Activated T-helper 2 cell treated with anti-CD3 and anti-CD28 coated beads, Interferon-gamma antibody, Interleukin-2, Interleukin-4, amounts not matched to agents 10 μg/mL and 5 μg/mL and 100 μg/mL, durations not matched to agents 14 hours and 24 hours and 36 hours (primary cell): Measurements from ENCODE around the gene KLF3. TPM values are rescaled to one million over a fixed set of nuclear protein-coding genes. Genes with fewer than 3 reads are reported as not detected.

ENCODE experiments used
- DNase-seq: peaks from one replicate; pipeline ENCODE4 v3.0.0; 2021; ENCODE audit warnings: low spot score
- H3K27ac Mint-ChIP-seq: one replicate; pipeline ENCODE4 v1.8.0; 2021; ENCODE audit warnings: mixed read lengths
- H3K27me3 Mint-ChIP-seq: one replicate; pipeline ENCODE4 v1.8.0; 2021; ENCODE audit warnings: low read depth, mixed read lengths
- H3K36me3 Mint-ChIP-seq: one replicate; pipeline ENCODE4 v1.8.0; 2021; ENCODE audit warnings: low read depth, mixed read lengths
- H3K4me1 Mint-ChIP-seq: one replicate; pipeline ENCODE4 v1.8.0; 2021; ENCODE audit warnings: low read depth, mixed read lengths
- H3K4me3 Mint-ChIP-seq: one replicate; pipeline ENCODE4 v1.8.0; 2021; ENCODE audit warnings: low read depth, mild to moderate bottlenecking, moderate library complexity, mixed read lengths
- H3K9me3 Mint-ChIP-seq: one replicate; pipeline ENCODE4 v1.8.0; 2021; ENCODE audit warnings: mixed read lengths
- intact Hi-C: fragments of 100-400 bp; cut with micrococcal nuclease; formaldehyde crosslinking; loops from one replicate; pipeline ENCODE4 v1.15.1; 2023
- total RNA-seq: library from RNA; stranded (reverse); gene quantifications from 2 replicates; pipeline ENCODE4 v1.2.3, GENCODE V29; 2022

The KLF3 gene
- total RNA-seq, 1 donor from 2014 or later = 0.71 TPM

DNA sequence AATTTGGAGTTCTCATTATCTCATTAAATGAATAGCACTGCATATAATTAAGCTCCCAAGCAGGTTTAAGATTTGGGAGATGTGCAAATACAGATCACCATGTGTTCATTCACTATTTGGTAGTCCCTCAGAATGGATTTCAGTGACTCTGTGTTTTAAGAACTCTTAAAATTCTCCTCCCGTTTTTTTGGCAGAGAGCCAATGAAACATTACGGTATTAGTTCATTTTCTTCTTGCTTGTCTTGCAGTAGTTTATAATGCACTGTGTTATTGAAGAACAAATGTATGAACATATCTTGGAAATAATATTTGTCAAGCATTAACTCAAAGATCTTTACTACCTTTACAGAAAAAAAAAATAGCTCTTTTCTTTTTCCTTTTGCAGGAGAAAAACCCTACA lies 32.7 kb downstream of the KLF3 start:
- Mint-ChIP-seq H3K27ac (no peak overlapping the region), H3K9me3 (no peaks in the 10 kb centered on the region), H3K27me3 (peaks cover 21% of the 10 kb centered on the region), H3K36me3 (peaks cover 9% of the 10 kb centered on the region), H3K4me1 (no peaks in the 10 kb centered on the region), H3K4me3 (no peak overlapping the region)
- intact Hi-C loops = no loop called here
- no peak for DNase-seq

DNA sequence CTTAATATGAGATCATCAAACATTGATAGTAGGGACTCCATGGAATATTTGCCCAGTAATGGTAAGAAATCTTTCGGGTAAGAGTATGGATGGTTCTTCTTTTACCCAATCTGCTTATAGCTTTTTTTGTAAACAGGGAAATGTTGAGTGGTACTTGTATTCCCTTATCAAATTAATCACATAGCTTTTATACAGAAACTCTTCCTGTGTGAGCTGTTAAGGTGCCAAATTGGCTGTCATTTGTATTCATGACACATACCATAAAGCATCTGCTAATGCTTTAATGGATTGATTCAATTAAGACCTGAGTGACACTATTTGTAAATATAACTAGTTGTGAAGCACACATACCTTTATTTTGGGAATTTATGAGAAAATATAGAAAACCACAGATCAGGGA lies 34.2 kb downstream of the KLF3 start:
- intact Hi-C loops = no loop called here
- no peak overlapping the region for H3K27ac Mint-ChIP-seq

DNA sequence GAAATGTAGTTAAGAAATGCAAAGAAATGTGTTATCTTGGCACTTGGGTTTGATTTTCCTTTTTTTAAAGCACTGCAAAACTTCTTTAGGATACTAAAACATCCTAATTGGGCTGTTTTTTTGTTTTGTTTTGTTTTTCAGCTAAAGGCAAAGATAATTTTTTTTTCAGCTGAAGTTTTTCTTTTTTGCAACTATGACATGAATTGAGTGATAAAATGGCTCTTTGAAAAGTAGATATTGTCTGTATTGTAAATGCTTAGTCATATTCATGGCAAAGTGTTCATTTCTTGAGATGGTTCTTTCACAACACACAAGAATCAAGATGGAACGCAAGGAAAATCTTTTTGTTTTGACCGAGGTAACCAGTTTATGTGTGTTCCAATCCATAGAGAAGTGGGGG lies 35.1 kb downstream of the KLF3 start:
- Mint-ChIP-seq H3K27ac (no peak overlapping the region), H3K27me3 (peaks cover 28% of the 10 kb centered on the region), H3K4me1 (no peaks in the 10 kb centered on the region), H3K36me3 (peaks cover 9% of the 10 kb centered on the region), H3K9me3 (no peaks in the 10 kb centered on the region), H3K4me3 (no peak overlapping the region)
- intact Hi-C loops = no loop called here
- DNase-seq = no peak

More for the DNA sequence above, 34.2 kb downstream of the KLF3 start:
- H3K36me3 Mint-ChIP-seq = peaks cover 9% of the 10 kb centered on the region
- H3K4me3 Mint-ChIP-seq = no peak overlapping the region
- no peaks in the 10 kb centered on the region for H3K9me3 Mint-ChIP-seq
- peaks cover 21% of the 10 kb centered on the region for H3K27me3 Mint-ChIP-seq
- no peaks in the 10 kb centered on the region for H3K4me1 Mint-ChIP-seq
- no peak for DNase-seq

DNA sequence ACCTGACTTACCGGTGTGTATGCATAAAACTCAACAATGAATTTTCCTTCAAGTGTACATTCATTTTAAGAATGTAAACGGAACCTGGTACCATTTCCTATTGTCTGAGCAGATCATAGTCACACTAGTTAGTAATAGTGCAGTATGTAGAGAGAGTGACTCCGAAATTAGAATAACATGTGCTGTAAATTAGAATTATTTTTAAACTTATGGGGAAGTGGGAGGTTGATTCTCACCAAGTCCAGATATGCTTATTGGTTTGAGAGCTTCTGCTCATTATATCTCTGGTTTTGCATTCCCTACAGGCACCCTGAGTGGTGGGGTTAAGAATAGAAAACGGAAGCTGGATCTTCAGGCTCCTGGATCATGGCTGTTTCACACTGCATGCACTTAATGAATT lies 39.6 kb downstream of the KLF3 start:
- no peak overlapping the region for H3K27ac Mint-ChIP-seq
- intact Hi-C loops = no loop called here
- peaks cover 31% of the 10 kb centered on the region for H3K27me3 Mint-ChIP-seq
- H3K4me3 Mint-ChIP-seq = no peak overlapping the region
- no peaks in the 10 kb centered on the region for H3K36me3 Mint-ChIP-seq
- H3K4me1 Mint-ChIP-seq = peaks cover 4% of the 10 kb centered on the region
- DNase-seq = no peak
- H3K9me3 Mint-ChIP-seq = no peaks in the 10 kb centered on the region

DNA sequence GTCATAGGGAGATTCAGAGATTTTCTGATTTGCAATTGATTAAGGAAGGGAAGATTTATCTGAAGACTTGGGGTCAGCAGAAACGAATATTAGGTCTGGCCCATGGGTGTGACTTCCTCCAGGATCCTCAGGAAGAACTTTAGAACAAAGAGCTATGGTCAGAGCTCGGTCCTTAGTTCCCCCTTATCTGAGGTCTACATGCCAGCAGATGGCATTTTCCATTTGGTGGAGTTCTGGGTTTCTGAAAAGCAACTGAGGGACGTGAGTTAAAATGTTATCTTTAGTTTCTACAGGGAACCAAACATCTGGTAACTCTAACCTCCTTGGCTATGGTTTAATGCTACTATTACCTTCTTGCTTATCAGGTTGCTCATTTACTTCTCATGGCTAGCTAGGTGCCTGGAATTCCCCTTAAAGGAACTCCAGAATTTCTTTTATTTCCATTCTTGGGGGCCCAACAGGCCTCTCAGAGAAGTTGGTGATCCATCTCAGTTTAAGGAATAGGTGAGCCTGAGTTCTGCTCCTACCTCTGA lies 40.7 kb downstream of the KLF3 start:
- Mint-ChIP-seq H3K36me3 (no peaks in the 10 kb centered on the region), H3K27me3 (peaks cover 33% of the 10 kb centered on the region), H3K4me1 (peaks cover 4% of the 10 kb centered on the region), H3K9me3 (no peaks in the 10 kb centered on the region), H3K27ac (no peak overlapping the region), H3K4me3 (no peak overlapping the region)
- no peak for DNase-seq
- intact Hi-C loops = no loop called here

DNA sequence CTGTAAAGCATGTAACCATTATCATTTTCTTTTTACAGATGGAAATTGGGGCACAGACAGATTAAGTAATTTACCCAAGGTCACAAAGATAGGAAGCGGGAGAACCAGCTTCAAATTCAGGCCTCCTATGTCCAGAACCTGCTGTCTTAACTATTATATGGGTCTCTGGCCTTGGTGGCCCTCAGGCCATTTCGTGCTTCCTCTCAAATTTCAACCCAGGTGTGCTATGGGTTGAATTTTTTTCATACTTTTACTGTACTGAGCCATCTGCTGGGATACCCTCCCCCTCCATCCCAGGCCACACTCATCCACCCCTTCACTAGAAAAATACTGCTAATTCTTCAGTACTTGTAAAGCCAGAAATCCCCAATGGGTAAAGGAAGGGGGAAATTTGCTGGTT lies 42.3 kb downstream of the KLF3 start:
- Mint-ChIP-seq H3K4me1 (peaks cover 4% of the 10 kb centered on the region), H3K36me3 (no peaks in the 10 kb centered on the region), H3K9me3 (no peaks in the 10 kb centered on the region), H3K27me3 (peaks cover 31% of the 10 kb centered on the region), H3K27ac (no peak overlapping the region), H3K4me3 (no peak overlapping the region)
- no peak for DNase-seq
- intact Hi-C loops = no loop called here

DNA sequence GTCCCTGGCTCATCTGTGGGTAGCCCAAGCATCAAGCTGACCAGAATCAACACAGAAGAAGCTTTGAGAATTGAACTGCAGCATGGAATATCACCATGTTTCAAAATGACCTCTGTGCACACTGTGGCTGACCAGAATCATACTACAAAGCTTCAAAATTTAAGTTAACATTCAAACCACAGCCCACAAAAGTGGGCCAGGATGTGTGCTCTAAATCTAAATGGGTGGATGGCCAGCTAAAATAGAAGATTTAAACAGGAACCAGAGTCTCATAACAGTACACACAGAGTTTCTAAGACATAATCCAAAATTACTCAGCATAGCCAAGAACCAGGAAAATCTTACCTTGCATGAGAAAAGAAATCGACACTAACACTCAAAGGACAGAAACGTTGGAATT lies 46.1 kb downstream of the KLF3 start:
- H3K27ac Mint-ChIP-seq = no peak overlapping the region
- no peak overlapping the region for H3K4me3 Mint-ChIP-seq
- peaks cover 12% of the 10 kb centered on the region for H3K9me3 Mint-ChIP-seq
- DNase-seq = no peak
- intact Hi-C loops = no loop called here
- peaks cover 27% of the 10 kb centered on the region for H3K27me3 Mint-ChIP-seq
- H3K4me1 Mint-ChIP-seq = peaks cover 4% of the 10 kb centered on the region
- no peaks in the 10 kb centered on the region for H3K36me3 Mint-ChIP-seq

DNA sequence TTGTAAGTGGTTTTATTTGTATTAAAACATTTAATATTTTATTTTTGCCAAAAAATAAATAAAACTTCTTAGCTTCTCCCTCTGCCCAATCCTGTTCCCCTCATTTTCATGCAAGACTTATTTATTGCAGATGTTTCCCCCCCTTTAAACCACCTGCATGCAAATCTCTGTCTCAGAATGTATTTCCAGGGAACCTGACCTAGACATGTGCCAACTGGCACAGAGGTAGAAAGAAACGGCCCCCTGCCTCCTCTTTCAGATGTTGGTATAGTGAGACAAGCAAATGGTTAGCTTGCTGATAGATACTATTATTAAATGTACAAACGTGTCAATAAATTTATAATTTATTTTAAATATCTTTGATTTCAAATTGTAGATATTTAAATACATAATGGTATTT lies 47.1 kb downstream of the KLF3 start:
- Mint-ChIP-seq H3K27ac (no peak overlapping the region), H3K36me3 (no peaks in the 10 kb centered on the region), H3K4me3 (no peak overlapping the region), H3K27me3 (peaks cover 25% of the 10 kb centered on the region), H3K9me3 (peaks cover 12% of the 10 kb centered on the region), H3K4me1 (peaks cover 4% of the 10 kb centered on the region)
- intact Hi-C loops = no loop called here
- no peak for DNase-seq

DNA sequence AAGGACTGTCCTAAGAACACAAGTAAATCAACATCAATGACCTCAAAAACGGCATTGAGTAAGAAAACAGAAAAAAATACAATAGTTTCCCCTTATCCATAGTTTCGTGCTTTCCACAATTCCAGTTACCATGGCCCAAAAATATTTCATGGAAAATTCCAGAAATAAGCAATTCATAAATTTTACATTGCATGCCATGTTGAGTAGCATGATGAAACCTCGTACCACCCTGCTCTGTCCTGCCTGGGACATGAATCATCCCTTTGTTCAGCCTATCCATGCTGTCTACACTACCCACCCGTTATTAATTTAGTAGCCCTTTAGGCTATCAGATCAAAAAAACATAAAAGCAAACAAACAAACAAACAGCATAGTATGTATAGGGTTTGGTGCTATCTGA lies 51.1 kb downstream of the KLF3 start:
- Mint-ChIP-seq H3K27ac (no peak overlapping the region), H3K36me3 (no peaks in the 10 kb centered on the region), H3K4me3 (no peak overlapping the region), H3K4me1 (no peaks in the 10 kb centered on the region), H3K27me3 (peaks cover 23% of the 10 kb centered on the region), H3K9me3 (peaks cover 12% of the 10 kb centered on the region)
- intact Hi-C loops = no loop called here
- DNase-seq = no peak

DNA sequence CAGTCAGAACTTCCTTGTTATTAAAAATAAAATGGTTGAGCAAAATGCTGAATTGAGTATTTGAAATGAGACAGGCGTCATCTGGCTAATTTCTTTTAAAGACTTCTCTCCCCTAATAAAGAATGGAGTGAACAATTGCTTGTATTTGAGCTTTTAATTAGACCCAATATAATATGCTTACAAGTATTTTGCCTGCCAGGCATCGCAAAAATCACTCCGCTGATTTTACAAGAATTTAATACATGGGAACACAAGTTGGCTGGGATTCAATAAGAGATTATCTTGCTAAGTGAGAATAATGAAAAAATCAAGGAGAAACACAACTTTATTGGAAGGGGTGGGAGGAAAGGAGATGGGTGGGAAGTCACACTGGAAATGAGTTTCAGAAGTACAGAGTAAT lies 52.3 kb downstream of the KLF3 start:
- H3K27me3 Mint-ChIP-seq = peaks cover 18% of the 10 kb centered on the region
- H3K36me3 Mint-ChIP-seq = no peaks in the 10 kb centered on the region
- no peak overlapping the region for H3K4me3 Mint-ChIP-seq
- peaks cover 12% of the 10 kb centered on the region for H3K9me3 Mint-ChIP-seq
- DNase-seq = no peak
- no peak overlapping the region for H3K27ac Mint-ChIP-seq
- no peaks in the 10 kb centered on the region for H3K4me1 Mint-ChIP-seq
- intact Hi-C loops = no loop called here

DNA sequence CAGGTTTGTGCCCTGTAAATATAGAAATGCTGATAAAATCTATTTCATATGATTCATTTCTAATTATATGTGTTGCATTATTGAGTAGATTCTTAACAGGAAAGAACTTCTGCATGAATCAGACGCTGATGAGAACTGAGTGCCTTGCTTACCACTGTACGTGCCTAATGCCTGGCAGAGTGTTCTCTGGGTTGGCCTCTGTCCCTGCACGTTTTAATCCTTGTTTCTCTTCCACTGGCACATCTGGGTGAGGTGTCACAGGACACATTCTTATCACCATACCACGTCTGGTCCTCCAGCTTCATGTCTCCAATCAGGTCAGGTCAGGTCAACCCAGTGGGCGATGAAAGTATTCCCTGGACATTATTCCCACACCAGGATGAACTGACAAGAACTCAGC lies 53.6 kb downstream of the KLF3 start:
- no peak overlapping the region for H3K4me3 Mint-ChIP-seq
- no peak for DNase-seq
- intact Hi-C loops = no loop called here
- peaks cover 19% of the 10 kb centered on the region for H3K27me3 Mint-ChIP-seq
- no peaks in the 10 kb centered on the region for H3K4me1 Mint-ChIP-seq
- no peak overlapping the region for H3K27ac Mint-ChIP-seq
- no peaks in the 10 kb centered on the region for H3K36me3 Mint-ChIP-seq
- peaks cover 7% of the 10 kb centered on the region for H3K9me3 Mint-ChIP-seq

DNA sequence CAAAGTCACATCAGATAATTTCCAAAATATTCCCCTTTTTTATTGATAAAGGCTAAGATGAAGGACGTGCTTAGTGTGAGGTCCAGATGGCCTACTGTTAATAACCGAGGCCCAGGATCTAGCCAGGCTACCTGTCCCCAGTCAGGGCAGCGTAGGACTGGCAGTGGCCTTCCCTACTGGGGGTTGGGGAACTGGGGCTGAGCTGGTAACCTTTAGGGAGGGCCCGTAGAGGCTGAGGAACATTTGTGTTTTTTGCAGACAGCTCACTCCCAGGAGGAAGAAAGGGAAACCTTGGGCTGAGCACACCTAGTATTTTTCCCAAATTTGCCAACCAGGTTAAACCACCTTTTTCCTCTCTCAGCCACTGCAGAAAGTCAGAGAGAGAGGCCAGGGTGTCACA lies 59.1 kb downstream of the KLF3 start:
- peaks cover 10% of the 10 kb centered on the region for H3K4me1 Mint-ChIP-seq
- no peak for DNase-seq
- no peak overlapping the region for H3K27ac Mint-ChIP-seq
- no peaks in the 10 kb centered on the region for H3K9me3 Mint-ChIP-seq
- no peaks in the 10 kb centered on the region for H3K36me3 Mint-ChIP-seq
- H3K4me3 Mint-ChIP-seq = no peak overlapping the region
- intact Hi-C loops = no loop called here
- H3K27me3 Mint-ChIP-seq = peaks cover 19% of the 10 kb centered on the region

DNA sequence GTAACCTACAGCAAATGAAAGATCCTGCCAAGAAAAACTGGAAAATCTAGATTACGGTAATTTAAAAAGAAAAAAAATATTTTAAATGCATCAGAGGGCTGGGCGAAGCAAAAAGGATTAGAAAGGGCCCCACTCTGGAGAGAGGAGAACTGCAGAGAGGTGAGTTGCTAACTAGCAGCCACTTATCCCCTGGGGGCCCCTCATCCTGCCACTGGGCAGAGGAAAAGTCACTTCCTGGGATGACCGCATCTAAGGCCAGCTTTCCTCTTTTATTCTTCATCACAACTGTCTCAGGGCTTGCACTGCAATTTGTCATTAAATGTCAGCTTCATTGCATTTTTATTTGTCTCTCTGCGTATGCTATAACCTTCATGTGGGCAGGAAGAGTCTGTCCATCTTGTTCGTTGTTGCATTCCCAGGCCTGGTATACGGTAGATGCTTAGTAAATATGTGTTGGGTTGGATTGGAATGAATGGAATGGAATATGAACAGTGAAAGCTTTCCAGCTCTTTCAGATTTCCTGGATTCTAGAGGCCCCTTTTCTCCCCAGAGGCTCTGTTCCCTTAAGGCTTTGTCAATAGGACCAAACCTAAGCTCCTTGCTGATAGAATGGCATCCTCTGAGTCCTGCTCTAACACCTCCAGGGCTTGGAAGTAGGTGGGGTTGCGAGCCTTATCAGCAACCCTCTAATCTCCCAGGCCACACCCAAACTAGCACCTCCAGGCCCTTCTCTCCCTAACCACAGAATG lies 59.9 kb downstream of the KLF3 start:
- Mint-ChIP-seq H3K4me1 (peaks cover 10% of the 10 kb centered on the region), H3K27me3 (peaks cover 21% of the 10 kb centered on the region), H3K9me3 (no peaks in the 10 kb centered on the region), H3K27ac (no peak overlapping the region), H3K36me3 (no peaks in the 10 kb centered on the region), H3K4me3 (no peak overlapping the region)
- DNase-seq = no peak
- intact Hi-C loops = no loop called here

DNA sequence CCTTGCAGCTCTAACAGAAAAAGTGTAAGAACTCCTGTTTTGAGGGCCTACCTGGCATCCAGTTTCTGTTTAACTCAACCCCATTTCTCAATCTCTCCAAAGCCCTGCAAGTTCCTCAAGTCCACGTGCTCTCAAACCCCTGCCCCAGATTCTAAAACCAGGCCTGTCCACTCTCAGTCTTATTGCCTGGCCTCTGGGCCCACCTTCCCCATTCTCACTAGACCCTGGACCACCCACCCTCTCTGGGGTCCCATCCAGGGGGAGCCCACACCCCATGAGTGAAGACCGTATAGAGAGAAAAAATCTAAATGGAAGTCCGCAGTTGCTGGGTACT lies 60.4 kb downstream of the KLF3 start:
- no peaks in the 10 kb centered on the region for H3K9me3 Mint-ChIP-seq
- peaks cover 10% of the 10 kb centered on the region for H3K4me1 Mint-ChIP-seq
- DNase-seq = no peak
- intact Hi-C loops = no loop called here
- H3K4me3 Mint-ChIP-seq = no peak overlapping the region
- H3K36me3 Mint-ChIP-seq = no peaks in the 10 kb centered on the region
- H3K27ac Mint-ChIP-seq = no peak overlapping the region
- peaks cover 21% of the 10 kb centered on the region for H3K27me3 Mint-ChIP-seq
